Ascending aorta (tissue), 2 donors: ENCODE results near the gene DACT2. TPM values are rescaled to one million over a fixed set of nuclear protein-coding genes. Genes with fewer than 3 reads are reported as not detected.
"Not testable (repeated sequence)": the region's sequence is repeated elsewhere in the genome, so short reads cannot be mapped to it uniquely, and the experiment has no call there.

Experiments used
- DNase-seq, 2 donors: peaks; one replicate each; pipeline ENCODE4 v3.0.0-alpha.2; 2019; ENCODE audit warnings: low spot score in 2 of 2
- H3K27ac ChIP-seq, 2 donors: fragments of 200-600 bp; sonication (generic); one replicate each; pipeline ENCODE4 v1.5.1; 2016 to 2017; ENCODE audit warnings: mild to moderate bottlenecking in 1 of 2
- H3K27me3 ChIP-seq: fragments of 200-600 bp; sonication (generic); one replicate; pipeline ENCODE4 v1.5.1; 2017
- H3K36me3 ChIP-seq, 2 donors: fragments of 200-600 bp; sonication (generic); one replicate each; pipeline ENCODE4 v1.5.1; 2016
- H3K4me1 ChIP-seq, 2 donors: fragments of 200-600 bp; sonication (generic); one replicate each; pipeline ENCODE4 v1.5.1; 2016 to 2017; ENCODE audit warnings: mild to moderate bottlenecking in 1 of 2
- H3K4me3 ChIP-seq, 2 donors: fragments of 200-600 bp; sonication (generic); one replicate each; pipeline ENCODE4 v1.5.1; 2016 to 2017; ENCODE audit warnings: mild to moderate bottlenecking in 1 of 2
- H3K9me3 ChIP-seq, 2 donors: fragments of 200-600 bp; sonication (generic); one replicate each; pipeline ENCODE4 v1.5.1; 2016
- intact Hi-C: fragments of 100-400 bp; cut with DNase I; formaldehyde crosslinking; loops from one replicate; pipeline ENCODE4 v1.15.1; 2023
- total RNA-seq: library from RNA; depleted of rRNA; stranded (reverse); fragments of >200 nt; gene quantifications from one replicate; pipeline ENCODE4 v1.1.0, GENCODE V29; 2016
- TF ChIP-seq, protein P1 (sequence below), 3 experiments: fragments of 200-600 bp in 2 of 3; fragments of 450-650 bp in 1 of 3; sonication (generic) in 2 of 3; IDR thresholded peaks; one replicate each; pipeline ENCODE4 v1.5.1; 2016 to 2019; ENCODE audit warnings: antibody characterized with exemption in 3 of 3, mild to moderate bottlenecking in 1 of 3, moderate library complexity in 1 of 3

Gene DACT2
- total RNA-seq, 1 donor from 2014 or later = not detected

DNA sequence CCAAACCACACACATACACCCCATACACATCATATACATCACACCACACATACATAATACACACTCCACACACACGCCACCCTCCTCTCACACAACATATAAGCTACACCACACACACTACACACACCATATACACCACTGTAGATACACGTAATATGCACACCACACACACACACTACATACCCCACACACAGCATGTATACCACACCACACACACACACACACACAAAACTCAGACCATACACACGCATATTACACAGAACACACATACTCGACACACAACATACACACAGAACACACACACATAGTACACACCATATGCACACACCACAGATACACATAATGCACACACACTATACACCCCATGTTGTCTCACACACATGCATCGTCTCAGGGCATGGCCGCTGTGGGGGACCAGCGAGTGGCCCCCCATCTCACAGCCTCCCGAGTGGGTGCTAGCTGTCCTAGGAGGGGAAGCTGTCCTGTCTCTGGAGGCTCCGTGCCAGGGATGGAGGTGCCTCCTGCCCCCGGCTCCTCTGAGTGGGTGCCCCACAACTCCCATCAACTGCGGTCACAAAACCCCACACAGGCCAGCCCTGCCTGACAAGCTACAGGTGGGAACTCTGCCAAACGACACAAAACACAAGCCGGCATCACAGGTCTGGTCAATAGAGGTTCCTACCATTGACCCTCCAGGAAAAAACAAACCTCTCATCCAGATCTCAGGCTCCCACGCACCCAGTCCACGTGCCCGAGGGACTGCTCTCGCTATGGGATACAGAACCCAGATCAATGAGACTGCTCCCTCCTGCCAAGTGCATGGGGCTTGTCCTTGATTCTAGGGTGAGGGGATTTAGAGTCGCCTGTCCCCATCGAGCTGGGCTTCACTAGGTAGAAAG is 49.1 kb downstream of the DACT2 start:
- Histone ChIP-seq H3K27me3 (no peaks in the 10 kb centered on the region), H3K4me1 (no peaks in the 10 kb centered on the region), H3K36me3 (no peaks in the 10 kb centered on the region), H3K9me3 (no peaks in the 10 kb centered on the region), H3K27ac (no peak overlapping the region), H3K4me3 (no peak overlapping the region)
- intact Hi-C loops = loop anchor here (10.0 kb wide), 1 partner anchor 216 kb away; no protein-coding TSS in a partner anchor
- DNase-seq = peak in 1 of 2 donors; percentile 56
- TF ChIP-seq, protein P1, sequence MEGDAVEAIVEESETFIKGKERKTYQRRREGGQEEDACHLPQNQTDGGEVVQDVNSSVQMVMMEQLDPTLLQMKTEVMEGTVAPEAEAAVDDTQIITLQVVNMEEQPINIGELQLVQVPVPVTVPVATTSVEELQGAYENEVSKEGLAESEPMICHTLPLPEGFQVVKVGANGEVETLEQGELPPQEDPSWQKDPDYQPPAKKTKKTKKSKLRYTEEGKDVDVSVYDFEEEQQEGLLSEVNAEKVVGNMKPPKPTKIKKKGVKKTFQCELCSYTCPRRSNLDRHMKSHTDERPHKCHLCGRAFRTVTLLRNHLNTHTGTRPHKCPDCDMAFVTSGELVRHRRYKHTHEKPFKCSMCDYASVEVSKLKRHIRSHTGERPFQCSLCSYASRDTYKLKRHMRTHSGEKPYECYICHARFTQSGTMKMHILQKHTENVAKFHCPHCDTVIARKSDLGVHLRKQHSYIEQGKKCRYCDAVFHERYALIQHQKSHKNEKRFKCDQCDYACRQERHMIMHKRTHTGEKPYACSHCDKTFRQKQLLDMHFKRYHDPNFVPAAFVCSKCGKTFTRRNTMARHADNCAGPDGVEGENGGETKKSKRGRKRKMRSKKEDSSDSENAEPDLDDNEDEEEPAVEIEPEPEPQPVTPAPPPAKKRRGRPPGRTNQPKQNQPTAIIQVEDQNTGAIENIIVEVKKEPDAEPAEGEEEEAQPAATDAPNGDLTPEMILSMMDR (IDR thresholded peaks at IDR 0.05) = no peak

DNA sequence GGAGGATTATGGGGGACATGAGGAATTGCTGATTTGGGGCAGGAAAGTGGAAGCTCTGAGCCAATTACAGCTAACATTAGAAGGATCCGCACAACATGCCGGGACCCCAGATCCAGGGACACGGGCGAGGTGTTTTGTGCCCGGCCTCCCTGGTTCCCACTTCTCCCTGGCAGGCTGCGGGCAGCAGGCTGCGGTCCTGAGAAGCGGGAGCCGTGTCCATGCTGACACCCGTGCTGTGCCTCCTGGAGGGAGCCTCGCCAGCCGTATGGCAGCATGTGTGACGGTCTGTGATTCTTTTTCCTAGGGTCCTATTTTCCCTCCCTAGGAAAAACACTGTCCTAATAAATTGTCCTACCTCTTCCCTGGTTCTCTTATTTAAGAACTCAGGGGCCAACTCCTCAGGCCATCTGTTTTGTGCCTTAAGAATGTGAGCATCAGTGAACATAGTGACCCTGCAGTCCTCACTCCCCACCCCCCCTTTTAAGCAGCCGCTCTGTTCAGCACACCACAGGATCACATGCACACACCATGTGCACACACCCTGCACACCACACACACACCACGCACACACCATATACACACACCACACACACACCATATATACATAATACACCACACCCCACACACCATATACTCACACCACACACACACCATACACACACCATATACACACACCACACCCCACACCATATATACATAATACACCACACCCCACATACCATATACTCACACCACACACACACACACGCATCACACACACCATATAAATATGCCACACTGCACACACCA is 49.9 kb downstream of the DACT2 start:
- DNase-seq = peak in 1 of 2 donors; percentile 25
- intact Hi-C loops = loop anchor here (10.0 kb wide), 1 partner anchor 215 kb away; no protein-coding TSS in a partner anchor
- Histone ChIP-seq H3K27me3 (no peaks in the 10 kb centered on the region), H3K36me3 (no peaks in the 10 kb centered on the region), H3K27ac (no peak overlapping the region), H3K4me3 (no peak overlapping the region), H3K9me3 (no peaks in the 10 kb centered on the region), H3K4me1 (no peaks in the 10 kb centered on the region)
- TF ChIP-seq, protein P1 (IDR thresholded peaks at IDR 0.05) = no peak

DNA sequence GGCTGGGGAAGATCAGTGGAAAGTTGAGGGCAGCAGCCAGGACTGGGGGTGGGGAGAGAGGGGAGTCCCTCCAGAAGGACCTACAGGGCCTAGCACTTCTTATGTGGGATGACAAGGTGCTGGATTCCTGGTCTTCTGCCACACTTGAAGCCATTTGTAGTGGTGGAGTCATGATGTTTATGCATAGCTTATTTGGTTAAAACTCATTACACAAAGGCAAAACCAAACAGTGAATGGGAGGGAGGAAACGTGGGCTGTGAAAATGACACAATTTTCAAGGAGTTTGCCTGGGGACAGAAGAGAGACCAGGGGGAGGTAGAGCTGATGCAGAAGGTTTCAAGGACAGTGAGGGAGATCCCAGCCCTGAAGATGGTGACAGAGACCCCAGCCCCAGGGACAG is 50.8 kb downstream of the DACT2 start:
- DNase-seq = peak in 1 of 2 donors; percentile 27
- intact Hi-C loops = no loop called here
- H3K4me1 ChIP-seq = no peaks in the 10 kb centered on the region
- H3K27me3 ChIP-seq = no peaks in the 10 kb centered on the region
- no peak overlapping the region for H3K4me3 ChIP-seq
- TF ChIP-seq, protein P1 (IDR thresholded peaks at IDR 0.05) = no peak
- H3K27ac ChIP-seq = no peak overlapping the region
- no peaks in the 10 kb centered on the region for H3K36me3 ChIP-seq
- no peaks in the 10 kb centered on the region for H3K9me3 ChIP-seq

DNA sequence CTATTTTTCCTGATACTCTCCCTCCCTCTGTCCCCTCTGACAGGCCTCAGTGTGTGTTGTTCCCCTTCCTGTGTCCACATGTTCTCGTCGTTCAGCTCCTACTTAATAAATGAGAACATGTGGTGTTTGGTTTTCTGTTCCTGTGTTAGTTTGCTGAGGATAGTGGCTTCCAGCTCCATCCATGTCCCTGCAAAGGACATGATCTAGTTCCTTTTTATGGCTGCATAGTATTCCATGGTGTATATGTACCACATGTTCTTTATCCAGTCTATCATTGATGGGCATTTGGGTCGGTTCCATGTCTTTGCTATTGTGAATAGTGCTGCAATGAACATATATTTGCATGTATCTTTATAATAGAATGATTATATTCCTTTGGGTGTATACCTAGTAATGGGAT is 51.8 kb downstream of the DACT2 start:
- H3K9me3 ChIP-seq, H3K27ac ChIP-seq, intact Hi-C loops, H3K27me3 ChIP-seq, H3K36me3 ChIP-seq, H3K4me1 ChIP-seq, H3K4me3 ChIP-seq: not testable (repeated sequence)
- DNase-seq = peak in 1 of 2 donors; percentile 9

DNA sequence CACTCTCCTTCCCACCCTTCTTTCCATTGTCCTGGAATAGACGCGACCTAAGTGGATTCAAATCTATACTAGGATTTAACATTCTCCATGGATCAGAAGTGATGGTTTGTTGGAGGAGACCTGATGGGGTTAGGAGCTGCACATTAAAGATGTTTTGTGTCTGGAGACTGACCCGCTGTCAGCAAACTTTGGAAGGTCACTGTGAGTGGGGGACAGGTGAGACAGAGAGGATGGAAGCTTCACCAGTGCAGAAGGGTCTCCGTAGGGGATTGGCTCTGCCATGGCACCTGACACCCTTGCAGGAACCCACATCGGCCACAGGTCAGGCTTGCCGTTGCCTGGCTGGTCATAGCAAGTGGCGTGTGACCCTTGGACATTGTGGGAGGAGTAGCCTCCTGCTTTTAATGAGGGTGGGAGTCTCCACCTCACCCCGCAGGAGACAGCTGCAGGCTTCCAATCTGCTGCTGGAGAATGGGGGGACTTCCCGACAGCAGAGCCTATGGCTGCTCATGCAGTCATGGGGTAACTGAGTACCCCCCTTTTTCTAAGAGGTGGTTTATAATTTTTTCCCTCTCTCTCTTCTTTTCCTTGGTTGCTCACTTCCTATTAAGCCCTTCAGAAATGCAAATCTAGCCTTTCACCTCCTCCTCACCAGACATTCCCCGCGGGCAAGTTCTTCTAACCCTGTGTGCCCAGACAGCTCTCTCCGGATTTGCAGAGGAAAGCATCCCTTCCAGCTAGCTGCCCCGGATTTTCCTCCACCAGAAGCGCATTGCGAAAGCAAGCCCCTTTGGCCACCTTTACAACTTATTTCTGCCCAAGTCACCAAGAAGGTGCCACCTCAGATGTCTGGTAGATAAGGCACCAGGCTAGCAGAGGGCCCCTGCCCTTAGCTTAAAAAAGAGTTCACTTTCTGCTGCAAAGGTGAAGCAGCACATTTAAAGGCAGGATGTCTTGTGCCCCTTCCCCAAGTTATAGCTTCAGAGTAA is 53.5 kb downstream of the DACT2 start:
- Histone ChIP-seq H3K9me3 (no peaks in the 10 kb centered on the region), H3K4me3 (no peak overlapping the region), H3K27ac (no peak overlapping the region), H3K27me3 (no peaks in the 10 kb centered on the region), H3K36me3 (no peaks in the 10 kb centered on the region), H3K4me1 (no peaks in the 10 kb centered on the region)
- TF ChIP-seq, protein P1 (IDR thresholded peaks at IDR 0.05) = no peak
- intact Hi-C loops = no loop called here
- no peak for DNase-seq
